Stomach (tissue), 4 donors: ENCODE measurements around the gene TBC1D7.

ENCODE experiments used
- CTCF ChIP-seq, 7 experiments: fragments of 450-650 bp in 4 of 7; fragments of 200-600 bp in 3 of 7; sonication (generic) in 3 of 7; IDR thresholded peaks; one replicate each; pipeline ENCODE4 v1.5.1; 2016 to 2019; ENCODE audit warnings: antibody characterized with exemption in 7 of 7, control low read depth in 2 of 7, mild to moderate bottlenecking in 1 of 7
- EP300 ChIP-seq: sonication (generic); formaldehyde crosslinking; IDR thresholded peaks from one replicate; pipeline ENCODE4 v1.6.1; 2017; ENCODE audit warnings: antibody characterized with exemption
- POLR2A ChIP-seq, 4 donors: fragments of 450-650 bp; IDR thresholded peaks; one replicate each; pipeline ENCODE4 v1.6.1; 2016; ENCODE audit warnings: antibody characterized with exemption in 4 of 4, control low read depth in 2 of 4, mild to moderate bottlenecking in 1 of 4, moderate library complexity in 1 of 4
- POLR2AphosphoS5 ChIP-seq, 3 donors: sonication (generic); formaldehyde crosslinking; IDR thresholded peaks; one replicate each; pipeline ENCODE4 v1.6.1; 2016; ENCODE audit warnings: antibody characterized with exemption in 3 of 3

GRCh38 chr6:13287104-13287503 is 41.2 kb downstream of the TBC1D7 start:
- TF ChIP-seq CTCF (IDR thresholded peaks at IDR 0.05) = no peak
- TF ChIP-seq POLR2AphosphoS5 (IDR thresholded peaks at IDR 0.05) = no peak
- TF ChIP-seq POLR2A (IDR thresholded peaks at IDR 0.05) = no peak
- TF ChIP-seq EP300 = no peak
